HCT116 (cell line): ENCODE measurements around the gene NLRC4. TPM values are rescaled to one million over a fixed set of nuclear protein-coding genes. Genes with fewer than 3 reads are reported as not detected.

Experiments used
- ATAC-seq: fragments of 200-7000 bp; cut with Tn5 transposase; 2 replicates; pipeline ENCODE4 v1.9.1; 2020; ENCODE audit warnings: mild to moderate bottlenecking, moderate library complexity
- BruUV-seq: library from RNA; stranded (reverse); fragments of 400-500 nt; replicated peaks from 2 replicates; lab custom pipeline; 2021; lab: Mats Ljungman, UMichigan
- CTCF ChIA-PET: fragments of 300-600 bp; sonication (Branson Sonifier 250); formaldehyde crosslinking; loops from one replicate; lab custom pipeline; 2021; ENCODE audit warnings: antibody characterized with exemption; lab: Charles Lee
- POLR2A ChIA-PET: fragments of 300-600, 350-600 bp; sonication (Branson Sonifier 250); formaldehyde crosslinking; loops from one replicate; lab custom pipeline; 2021; ENCODE audit warnings: antibody characterized with exemption; lab: Charles Lee
- RAD21 ChIA-PET, 2 experiments: fragments of 300-600 bp; sonication (Branson Sonifier 250); formaldehyde crosslinking; loops; one replicate each; lab custom pipeline; 2023; ENCODE audit warnings: low total read pairs in 2 of 2; ENCODE audit not compliant: uncharacterized antibody in 2 of 2, unreplicated experiment in 2 of 2, low non-redundant PET in 1 of 2; lab: Charles Lee
- DNase-seq: peaks from one replicate; pipeline ENCODE4 v3.0.0-alpha.2; 2010; ENCODE audit warnings: low read depth, low spot score
- H2AFZ ChIP-seq: fragments of 200-600 bp; shearing (Covaris generic), sonication (generic); 2 replicates; pipeline ENCODE4 v1.6.1; 2017; ENCODE audit warnings: low read depth, mixed run types, mixed read lengths, antibody characterized with exemption, low read length; ENCODE audit not compliant: poor library complexity, severe bottlenecking
- H3K27ac ChIP-seq: 2 replicates; pipeline ENCODE4 v1.5.1; 2012; ENCODE audit warnings: low read depth, low read length
- H3K27me3 ChIP-seq: fragments of 200-600 bp; sonication (generic); 2 replicates; pipeline ENCODE4 v1.6.1; 2016; ENCODE audit warnings: mixed run types, low read length, mixed read lengths; ENCODE audit not compliant: insufficient read depth
- H3K36me3 ChIP-seq, 2 experiments: fragments of 200-500 bp in 1 of 2; fragments of 200-600 bp in 1 of 2; sonication (Bioruptor generic) in 1 of 2; sonication (generic) in 1 of 2; 2 replicates each; pipeline versions ENCODE4 v1.5.1 to v1.6.1; 2014 to 2016; ENCODE audit warnings: low read length in 2 of 2, inconsistent platforms in 1 of 2, mixed read lengths in 1 of 2, mixed run types in 1 of 2; ENCODE audit not compliant: insufficient read depth in 2 of 2, control insufficient read depth in 1 of 2
- H3K4me1 ChIP-seq, 2 experiments: fragments of 200-600 bp in 1 of 2; sonication (generic) in 1 of 2; 2 replicates each; pipeline versions ENCODE4 v1.5.1 to v1.6.1; 2012 to 2017; ENCODE audit warnings: low read length in 2 of 2, inconsistent platforms in 1 of 2, mild to moderate bottlenecking in 1 of 2, mixed read lengths in 1 of 2, mixed run types in 1 of 2, moderate library complexity in 1 of 2; ENCODE audit not compliant: insufficient read depth in 2 of 2, control insufficient read depth in 1 of 2
- H3K4me2 ChIP-seq: fragments of 200-600 bp; sonication (generic); 2 replicates; pipeline ENCODE4 v1.6.1; 2017; ENCODE audit warnings: mixed run types, low read length, mixed read lengths
- H3K4me3 ChIP-seq, 2 experiments: fragments of 200-600 bp in 1 of 2; sonication (generic) in 1 of 2; replicated peaks in 1 of 2; 2 replicates each; pipeline ENCODE4 v1.5.1; 2011 to 2016; ENCODE audit warnings: low read length in 2 of 2, control low read depth in 1 of 2, low read depth in 1 of 2, mild to moderate bottlenecking in 1 of 2, mixed read lengths in 1 of 2, mixed run types in 1 of 2
- H3K79me2 ChIP-seq: fragments of 200-600 bp; sonication (generic); 2 replicates; pipeline ENCODE4 v1.6.1; 2017; ENCODE audit warnings: mild to moderate bottlenecking, mixed run types, low read length, moderate library complexity, mixed read lengths; ENCODE audit not compliant: insufficient read depth
- H3K9ac ChIP-seq: fragments of 200-600 bp; sonication (generic); 2 replicates; pipeline ENCODE4 v1.6.1; 2016; ENCODE audit warnings: low read length, mixed read lengths
- H3K9me2 ChIP-seq: fragments of 200-600 bp; sonication (generic), shearing (Covaris generic); 2 replicates; pipeline ENCODE4 v1.6.1; 2017; ENCODE audit warnings: mixed run types, mild to moderate bottlenecking, moderate library complexity; ENCODE audit not compliant: insufficient read depth
- H3K9me3 ChIP-seq, 2 experiments: fragments of 200-500 bp in 1 of 2; fragments of 200-600 bp in 1 of 2; sonication (Bioruptor generic) in 1 of 2; sonication (generic) in 1 of 2; 2 replicates each; pipeline ENCODE4 v1.6.1; 2014 to 2017; ENCODE audit warnings: low read length in 2 of 2, mixed read lengths in 2 of 2, inconsistent platforms in 1 of 2, low read depth in 1 of 2, mild to moderate bottlenecking in 1 of 2, mixed run types in 1 of 2, moderate library complexity in 1 of 2; ENCODE audit not compliant: control insufficient read depth in 1 of 2, insufficient read depth in 1 of 2
- H4K20me1 ChIP-seq: fragments of 200-600 bp; sonication (generic), shearing (Covaris generic); 2 replicates; pipeline ENCODE4 v1.6.1; 2017; ENCODE audit warnings: mixed run types, mild to moderate bottlenecking, moderate library complexity; ENCODE audit not compliant: insufficient read depth
- CBX3 ChIP-seq: IDR thresholded peaks from 2 replicates; pipeline ENCODE4 v1.6.1; 2012; ENCODE audit warnings: low read depth
- CEBPB ChIP-seq: IDR thresholded peaks from 2 replicates; pipeline ENCODE4 v1.6.1; 2012; ENCODE audit warnings: low read depth
- EGR1 ChIP-seq: IDR thresholded peaks from 2 replicates; pipeline ENCODE4 v1.6.1; 2012; ENCODE audit warnings: low read depth
- ELF1 ChIP-seq: IDR thresholded peaks from 2 replicates; pipeline ENCODE4 v1.6.1; 2012; ENCODE audit warnings: low read depth, borderline replicate concordance
- EZH2 ChIP-seq: fragments of 200-600 bp; sonication (generic); IDR thresholded peaks from 2 replicates; pipeline ENCODE4 v1.6.1; 2017; ENCODE audit warnings: antibody characterized with exemption, mixed run types
- EZH2phosphoT487 ChIP-seq: fragments of 200-600 bp; IDR thresholded peaks from 2 replicates; pipeline ENCODE4 v1.6.1; 2018; ENCODE audit warnings: antibody characterized with exemption, borderline replicate concordance
- FOSL1 ChIP-seq: IDR thresholded peaks from 2 replicates; pipeline ENCODE4 v1.6.1; 2012; ENCODE audit warnings: low read depth
- POLR2A ChIP-seq: IDR thresholded peaks from 2 replicates; pipeline ENCODE4 v1.7.0; 2011; ENCODE audit warnings: borderline replicate concordance; ENCODE audit not compliant: insufficient read depth, insufficient read length; ENCODE audit errors: extremely low read depth
- POLR2AphosphoS5 ChIP-seq: IDR thresholded peaks from 2 replicates; pipeline ENCODE4 v1.6.1; 2011; ENCODE audit warnings: mild to moderate bottlenecking, low read depth, low read length, moderate library complexity
- RAD21 ChIP-seq: IDR thresholded peaks from 2 replicates; pipeline ENCODE4 v1.6.1; 2012; ENCODE audit warnings: low read depth, mild to moderate bottlenecking
- SIN3A ChIP-seq: IDR thresholded peaks from 2 replicates; pipeline ENCODE4 v1.6.1; 2012; ENCODE audit warnings: low read depth
- SP1 ChIP-seq: IDR thresholded peaks from 2 replicates; pipeline ENCODE4 v1.6.1; 2012; ENCODE audit warnings: low read depth
- SRF ChIP-seq: IDR thresholded peaks from 2 replicates; pipeline ENCODE4 v1.6.1; 2012; ENCODE audit warnings: low read depth
- TCF7L2 ChIP-seq: IDR thresholded peaks from 2 replicates; pipeline ENCODE4 v1.7.0; 2011; ENCODE audit warnings: borderline replicate concordance, inconsistent platforms; ENCODE audit not compliant: insufficient read depth, insufficient read length; ENCODE audit errors: extremely low read depth
- YY1 ChIP-seq: IDR thresholded peaks from 2 replicates; pipeline ENCODE4 v1.6.1; 2011; ENCODE audit warnings: low read length, low read depth, moderate library complexity, mild to moderate bottlenecking; ENCODE audit not compliant: insufficient replicate concordance; ENCODE audit errors: extremely low read depth
- ZFX ChIP-seq: fragments of 450-650 bp; IDR thresholded peaks from 2 replicates; pipeline ENCODE4 v1.6.1; 2017
- ZNF274 ChIP-seq: fragments of 200-500 bp; sonication (Bioruptor generic); IDR thresholded peaks from 2 replicates; pipeline ENCODE4 v1.6.1; 2014; ENCODE audit warnings: mild to moderate bottlenecking, low read depth, low read length, inconsistent platforms
- intact Hi-C: fragments of 100-400 bp; cut with micrococcal nuclease; formaldehyde crosslinking; loops from 2 replicates; pipeline ENCODE4 v1.10.0; 2022
- total RNA-seq: library from RNA; stranded (reverse); gene quantifications from one replicate; pipeline ENCODE4 v1.2.1, GENCODE V29; 2021; ENCODE audit not compliant: unreplicated experiment
- TF ChIP-seq, protein P1 (sequence below): IDR thresholded peaks from 2 replicates; pipeline ENCODE4 v1.6.1; 2011; ENCODE audit warnings: mild to moderate bottlenecking, low read length, moderate library complexity; ENCODE audit not compliant: insufficient replicate concordance; ENCODE audit errors: extremely low read depth
- TF ChIP-seq, protein P2 (sequence below): IDR thresholded peaks from 2 replicates; pipeline ENCODE4 v1.6.1; 2012
- TF ChIP-seq, protein P3 (sequence below): IDR thresholded peaks from 2 replicates; pipeline ENCODE4 v1.6.1; 2012
- TF ChIP-seq, protein P4 (sequence below): IDR thresholded peaks from 2 replicates; pipeline ENCODE4 v1.6.1; 2012; ENCODE audit warnings: low read depth

The NLRC4 gene
- total RNA-seq, 1 experiment from 2014 or later, result not detected

DNA sequence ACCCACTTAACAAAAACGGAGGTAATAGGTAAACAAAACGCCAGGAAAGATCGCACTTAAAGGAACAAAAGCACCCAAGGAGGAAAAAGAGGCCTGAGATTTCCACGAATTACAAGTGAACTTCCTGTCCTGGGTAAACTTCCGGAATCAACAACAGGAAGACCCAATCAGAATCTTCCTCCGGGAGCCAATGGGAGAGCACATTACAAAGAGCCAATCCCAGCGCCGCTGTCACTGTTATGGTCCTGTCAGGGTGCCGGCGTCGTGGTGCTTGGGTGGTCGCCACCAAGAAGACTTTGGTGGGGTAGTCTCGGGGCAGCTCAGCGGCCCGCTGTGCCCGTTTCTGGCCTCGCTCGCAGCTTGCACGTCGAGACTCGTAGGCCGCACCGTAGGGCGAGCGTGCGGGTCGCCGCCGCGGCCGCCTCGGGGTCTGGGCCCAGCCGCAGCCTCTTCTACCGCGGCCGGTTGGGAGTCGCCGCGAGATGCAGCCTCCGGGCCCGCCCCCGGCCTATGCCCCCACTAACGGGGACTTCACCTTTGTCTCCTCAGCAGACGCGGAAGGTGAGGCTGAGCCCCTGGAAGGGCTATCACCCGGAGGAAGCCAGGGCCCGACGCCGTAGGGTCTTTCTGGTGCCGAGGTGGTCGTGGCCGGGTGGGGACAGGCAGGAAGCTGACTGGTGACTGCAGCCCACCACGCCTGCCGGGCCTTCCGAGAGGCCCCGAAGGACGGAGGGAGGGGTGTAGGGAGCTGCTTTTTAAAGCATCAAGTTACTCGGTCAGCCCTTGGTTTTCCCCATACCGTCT, 13.2 kb upstream of the NLRC4 start, which contains the start of gene YIPF4:
Gene YIPF4 (plus strand): TSS at position 231 of the 804 bp plus-strand sequence. CDS start 252 bp downstream, at position 483.
- Histone ChIP-seq H3K27me3 (no peaks in the 10 kb centered on the region), H3K9me2 (no peaks in the 10 kb centered on the region), H3K9me3 (no peaks in the 10 kb centered on the region), H4K20me1 (no peaks in the 10 kb centered on the region), H3K36me3 (no peaks in the 10 kb centered on the region; a peak in 1 of 4 replicates), H2AFZ (peak within 1 kb of the TSS; percentile 86), H3K4me3 (peak within 1 kb of the TSS; percentile 86 to 98), H3K27ac (peak within 1 kb of the TSS; percentile 58), H3K9ac (peak within 1 kb of the TSS; percentile 82), H3K79me2 (peaks cover 20% of the 10 kb centered on the region), H3K4me1 (peaks cover 4 to 11% of the 10 kb centered on the region in 2 experiments; a peak in 3 of 4 replicates), H3K4me2 (peak within 1 kb of the TSS; percentile 73)
- ChIA-PET POLR2A (no interaction called here), RAD21 (no interaction called here), CTCF (no interaction called here)
- TF ChIP-seq TCF7L2 (no peak), EZH2phosphoT487 (no peak), EZH2 (no peak), YY1 (peak; percentile 39), SIN3A (peak; percentile 72), ZNF274 (no peak), CEBPB (no peak), POLR2AphosphoS5 (peak; percentile 82), CBX3 (no peak), POLR2A (peak; percentile 80), SRF (no peak), SP1 (peak; percentile 88), EGR1 (no peak), FOSL1 (no peak), RAD21 (no peak), ELF1 (peak; percentile 70), ZFX (peak; percentile 99)
- TF ChIP-seq, protein P1, sequence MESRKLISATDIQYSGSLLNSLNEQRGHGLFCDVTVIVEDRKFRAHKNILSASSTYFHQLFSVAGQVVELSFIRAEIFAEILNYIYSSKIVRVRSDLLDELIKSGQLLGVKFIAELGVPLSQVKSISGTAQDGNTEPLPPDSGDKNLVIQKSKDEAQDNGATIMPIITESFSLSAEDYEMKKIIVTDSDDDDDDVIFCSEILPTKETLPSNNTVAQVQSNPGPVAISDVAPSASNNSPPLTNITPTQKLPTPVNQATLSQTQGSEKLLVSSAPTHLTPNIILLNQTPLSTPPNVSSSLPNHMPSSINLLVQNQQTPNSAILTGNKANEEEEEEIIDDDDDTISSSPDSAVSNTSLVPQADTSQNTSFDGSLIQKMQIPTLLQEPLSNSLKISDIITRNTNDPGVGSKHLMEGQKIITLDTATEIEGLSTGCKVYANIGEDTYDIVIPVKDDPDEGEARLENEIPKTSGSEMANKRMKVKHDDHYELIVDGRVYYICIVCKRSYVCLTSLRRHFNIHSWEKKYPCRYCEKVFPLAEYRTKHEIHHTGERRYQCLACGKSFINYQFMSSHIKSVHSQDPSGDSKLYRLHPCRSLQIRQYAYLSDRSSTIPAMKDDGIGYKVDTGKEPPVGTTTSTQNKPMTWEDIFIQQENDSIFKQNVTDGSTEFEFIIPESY, result no peak
- TF ChIP-seq, protein P2, sequence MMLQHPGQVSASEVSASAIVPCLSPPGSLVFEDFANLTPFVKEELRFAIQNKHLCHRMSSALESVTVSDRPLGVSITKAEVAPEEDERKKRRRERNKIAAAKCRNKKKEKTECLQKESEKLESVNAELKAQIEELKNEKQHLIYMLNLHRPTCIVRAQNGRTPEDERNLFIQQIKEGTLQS, result no peak
- TF ChIP-seq, protein P3, sequence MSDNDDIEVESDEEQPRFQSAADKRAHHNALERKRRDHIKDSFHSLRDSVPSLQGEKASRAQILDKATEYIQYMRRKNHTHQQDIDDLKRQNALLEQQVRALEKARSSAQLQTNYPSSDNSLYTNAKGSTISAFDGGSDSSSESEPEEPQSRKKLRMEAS, result peak; percentile 73
- TF ChIP-seq, protein P4, sequence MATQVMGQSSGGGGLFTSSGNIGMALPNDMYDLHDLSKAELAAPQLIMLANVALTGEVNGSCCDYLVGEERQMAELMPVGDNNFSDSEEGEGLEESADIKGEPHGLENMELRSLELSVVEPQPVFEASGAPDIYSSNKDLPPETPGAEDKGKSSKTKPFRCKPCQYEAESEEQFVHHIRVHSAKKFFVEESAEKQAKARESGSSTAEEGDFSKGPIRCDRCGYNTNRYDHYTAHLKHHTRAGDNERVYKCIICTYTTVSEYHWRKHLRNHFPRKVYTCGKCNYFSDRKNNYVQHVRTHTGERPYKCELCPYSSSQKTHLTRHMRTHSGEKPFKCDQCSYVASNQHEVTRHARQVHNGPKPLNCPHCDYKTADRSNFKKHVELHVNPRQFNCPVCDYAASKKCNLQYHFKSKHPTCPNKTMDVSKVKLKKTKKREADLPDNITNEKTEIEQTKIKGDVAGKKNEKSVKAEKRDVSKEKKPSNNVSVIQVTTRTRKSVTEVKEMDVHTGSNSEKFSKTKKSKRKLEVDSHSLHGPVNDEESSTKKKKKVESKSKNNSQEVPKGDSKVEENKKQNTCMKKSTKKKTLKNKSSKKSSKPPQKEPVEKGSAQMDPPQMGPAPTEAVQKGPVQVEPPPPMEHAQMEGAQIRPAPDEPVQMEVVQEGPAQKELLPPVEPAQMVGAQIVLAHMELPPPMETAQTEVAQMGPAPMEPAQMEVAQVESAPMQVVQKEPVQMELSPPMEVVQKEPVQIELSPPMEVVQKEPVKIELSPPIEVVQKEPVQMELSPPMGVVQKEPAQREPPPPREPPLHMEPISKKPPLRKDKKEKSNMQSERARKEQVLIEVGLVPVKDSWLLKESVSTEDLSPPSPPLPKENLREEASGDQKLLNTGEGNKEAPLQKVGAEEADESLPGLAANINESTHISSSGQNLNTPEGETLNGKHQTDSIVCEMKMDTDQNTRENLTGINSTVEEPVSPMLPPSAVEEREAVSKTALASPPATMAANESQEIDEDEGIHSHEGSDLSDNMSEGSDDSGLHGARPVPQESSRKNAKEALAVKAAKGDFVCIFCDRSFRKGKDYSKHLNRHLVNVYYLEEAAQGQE, result no peak
- peak; percentile 98 for ATAC-seq
- peak; percentile 84 for DNase-seq
- intact Hi-C loops, result no loop called here
- BruUV-seq, result no TSS peak
